Measurements from ENCODE around the gene KCTD1. TPM values are rescaled to one million over a fixed set of nuclear protein-coding genes. Genes with fewer than 3 reads are reported as not detected.

KCTD1 gene
- total and polyA plus RNA-seq, 8 donors: 12.1 to 21.7 (median 16.8) TPM

DNA sequence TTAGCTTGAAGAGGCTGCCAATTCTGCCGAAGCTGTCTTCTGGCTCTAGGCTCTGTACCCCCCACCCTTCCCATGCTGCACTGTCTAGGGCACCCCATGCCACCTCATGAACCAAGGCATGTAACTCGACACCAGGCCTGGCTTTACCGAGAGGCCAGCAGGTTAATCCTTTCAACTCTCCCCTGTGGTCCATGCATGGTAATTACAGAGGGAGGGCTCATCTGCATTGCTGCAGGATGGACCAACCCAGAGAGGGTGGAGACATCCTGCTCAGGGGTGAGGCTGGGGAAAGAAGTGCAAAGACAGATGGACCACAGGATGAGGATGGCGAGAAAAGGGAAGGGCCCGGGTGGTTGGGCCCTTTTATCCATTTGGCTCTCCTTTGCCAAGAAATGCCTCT lies 65.8 kb downstream of the KCTD1 start:
- Histone ChIP-seq H3K27ac (no peak overlapping the region), H3K27me3 (no peaks in the 10 kb centered on the region), H3K4me3 (no peak overlapping the region), H3K36me3 (no peaks in the 10 kb centered on the region), H3K9me3 (no peaks in the 10 kb centered on the region), H3K4me1 (no peaks in the 10 kb centered on the region)
- intact Hi-C loops (cut with DNase I): no loop called here
- no peak for DNase-seq
- TF ChIP-seq, protein P1, sequence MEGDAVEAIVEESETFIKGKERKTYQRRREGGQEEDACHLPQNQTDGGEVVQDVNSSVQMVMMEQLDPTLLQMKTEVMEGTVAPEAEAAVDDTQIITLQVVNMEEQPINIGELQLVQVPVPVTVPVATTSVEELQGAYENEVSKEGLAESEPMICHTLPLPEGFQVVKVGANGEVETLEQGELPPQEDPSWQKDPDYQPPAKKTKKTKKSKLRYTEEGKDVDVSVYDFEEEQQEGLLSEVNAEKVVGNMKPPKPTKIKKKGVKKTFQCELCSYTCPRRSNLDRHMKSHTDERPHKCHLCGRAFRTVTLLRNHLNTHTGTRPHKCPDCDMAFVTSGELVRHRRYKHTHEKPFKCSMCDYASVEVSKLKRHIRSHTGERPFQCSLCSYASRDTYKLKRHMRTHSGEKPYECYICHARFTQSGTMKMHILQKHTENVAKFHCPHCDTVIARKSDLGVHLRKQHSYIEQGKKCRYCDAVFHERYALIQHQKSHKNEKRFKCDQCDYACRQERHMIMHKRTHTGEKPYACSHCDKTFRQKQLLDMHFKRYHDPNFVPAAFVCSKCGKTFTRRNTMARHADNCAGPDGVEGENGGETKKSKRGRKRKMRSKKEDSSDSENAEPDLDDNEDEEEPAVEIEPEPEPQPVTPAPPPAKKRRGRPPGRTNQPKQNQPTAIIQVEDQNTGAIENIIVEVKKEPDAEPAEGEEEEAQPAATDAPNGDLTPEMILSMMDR (IDR thresholded peaks at IDR 0.05): no peak
- no peak for ATAC-seq

DNA sequence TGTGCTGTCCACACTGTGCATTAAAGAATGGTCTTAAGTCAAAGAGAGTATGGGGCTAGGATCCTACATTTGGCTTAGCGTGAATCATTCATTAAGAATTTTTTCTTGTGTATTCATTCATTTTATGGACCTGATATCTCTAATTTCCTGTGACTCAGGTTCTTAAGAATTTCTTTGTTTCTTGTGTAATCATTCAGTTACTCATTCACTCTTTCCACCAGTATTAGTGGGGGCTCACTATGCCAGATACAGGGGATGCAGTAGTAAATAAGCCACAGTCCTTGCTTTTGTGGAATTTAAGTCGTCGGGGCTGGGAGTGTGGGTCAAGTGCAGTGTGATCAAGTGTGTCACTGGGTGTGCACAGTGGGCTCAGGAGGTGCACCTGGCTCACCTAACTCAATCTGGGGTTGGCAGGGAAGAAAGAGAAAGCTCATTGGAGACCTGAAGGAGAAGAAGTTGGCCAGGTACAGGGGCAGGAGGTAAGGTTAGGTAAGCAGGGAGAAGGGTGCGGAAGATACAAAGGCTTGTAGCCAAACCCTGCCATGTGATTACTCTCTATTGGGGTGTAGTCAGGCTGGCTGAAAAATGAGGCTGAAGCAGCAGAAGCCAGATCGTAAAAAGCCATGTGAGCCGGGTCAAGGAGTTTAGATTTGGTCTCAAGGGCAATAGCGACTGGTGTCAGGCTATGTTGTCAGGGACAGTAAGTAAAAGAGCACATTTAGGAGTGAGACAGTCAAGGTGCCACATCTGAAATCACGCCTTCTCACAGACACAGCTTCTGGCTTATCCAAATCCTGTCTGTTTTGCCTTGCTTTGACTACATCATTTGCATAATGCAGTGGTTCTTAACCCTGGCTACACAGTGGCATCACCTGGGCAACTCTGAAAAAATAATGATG lies 67.2 kb downstream of the KCTD1 start:
- DNase-seq: no peak
- no peak overlapping the region for H3K4me3 ChIP-seq
- ATAC-seq: peak; percentile 60
- H3K36me3 ChIP-seq: no peaks in the 10 kb centered on the region
- H3K9me3 ChIP-seq: no peaks in the 10 kb centered on the region
- TF ChIP-seq, protein P1 (IDR thresholded peaks at IDR 0.05): no peak
- H3K4me1 ChIP-seq: no peaks in the 10 kb centered on the region
- H3K27me3 ChIP-seq: no peaks in the 10 kb centered on the region
- H3K27ac ChIP-seq: no peak overlapping the region
- intact Hi-C loops (cut with DNase I): no loop called here

DNA sequence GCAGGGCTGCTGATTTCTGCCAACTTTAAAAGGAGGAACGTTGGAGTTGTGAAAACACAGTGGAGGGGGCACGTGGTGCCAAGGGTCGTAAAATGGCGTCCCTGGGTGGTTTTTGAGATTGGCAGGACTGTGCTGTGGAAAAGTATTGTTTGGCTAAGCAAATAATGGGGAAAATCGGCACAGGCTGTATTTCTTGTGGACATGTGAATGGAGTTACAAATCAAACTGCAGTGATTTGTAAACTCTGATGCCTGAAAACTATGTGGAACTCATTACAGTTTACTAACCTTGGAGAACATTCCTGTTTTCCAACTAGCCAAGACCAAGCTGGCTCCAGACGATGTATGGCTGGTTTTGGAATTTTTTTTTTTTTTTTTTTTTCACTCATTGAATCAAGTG lies 68.7 kb downstream of the KCTD1 start:
- intact Hi-C loops (cut with DNase I): no loop called here
- DNase-seq (no peak), ATAC-seq (no peak)
- Histone ChIP-seq H3K9me3 (no peaks in the 10 kb centered on the region), H3K27ac (no peak overlapping the region), H3K4me1 (no peaks in the 10 kb centered on the region), H3K27me3 (no peaks in the 10 kb centered on the region), H3K4me3 (no peak overlapping the region), H3K36me3 (no peaks in the 10 kb centered on the region)
- TF ChIP-seq, protein P1 (IDR thresholded peaks at IDR 0.05): no peak

DNA sequence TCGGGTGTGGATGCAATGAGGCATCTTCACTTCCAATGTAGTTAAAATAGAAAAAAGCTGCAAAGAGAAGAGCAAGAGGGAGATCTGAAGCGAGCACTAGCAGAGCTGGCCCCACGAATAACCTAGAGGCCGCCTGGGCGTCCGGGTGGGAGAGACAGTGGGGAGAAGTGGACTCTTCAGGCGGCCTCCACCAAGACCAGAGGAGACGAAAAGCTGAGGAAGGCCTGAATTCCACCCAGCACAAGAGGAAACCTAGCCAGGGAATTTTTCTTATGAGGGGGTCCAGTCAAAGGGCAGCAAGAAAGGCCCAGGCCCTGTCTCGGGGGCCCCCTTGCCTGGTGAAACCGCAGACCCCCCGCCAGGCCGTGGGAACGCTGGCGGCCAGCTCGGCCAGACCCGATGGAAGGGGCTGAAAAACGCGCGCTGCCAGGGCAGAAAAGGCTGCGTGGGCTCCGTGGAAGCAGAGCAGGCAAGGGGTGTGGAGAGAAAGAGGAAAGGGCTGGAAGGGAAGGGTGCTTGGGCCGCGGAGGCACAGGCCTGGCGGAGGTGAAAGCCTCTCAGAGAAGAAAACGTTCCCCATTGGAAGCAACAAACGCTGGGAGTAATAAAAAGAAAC lies 69.2 kb downstream of the KCTD1 start:
- TF ChIP-seq, protein P1 (IDR thresholded peaks at IDR 0.05): no peak
- H3K4me3 ChIP-seq: no peak overlapping the region
- no peak for ATAC-seq
- no peaks in the 10 kb centered on the region for H3K36me3 ChIP-seq
- no peaks in the 10 kb centered on the region for H3K9me3 ChIP-seq
- DNase-seq: no peak
- intact Hi-C loops (cut with DNase I): no loop called here
- H3K4me1 ChIP-seq: no peaks in the 10 kb centered on the region
- H3K27ac ChIP-seq: no peak overlapping the region
- no peaks in the 10 kb centered on the region for H3K27me3 ChIP-seq

DNA sequence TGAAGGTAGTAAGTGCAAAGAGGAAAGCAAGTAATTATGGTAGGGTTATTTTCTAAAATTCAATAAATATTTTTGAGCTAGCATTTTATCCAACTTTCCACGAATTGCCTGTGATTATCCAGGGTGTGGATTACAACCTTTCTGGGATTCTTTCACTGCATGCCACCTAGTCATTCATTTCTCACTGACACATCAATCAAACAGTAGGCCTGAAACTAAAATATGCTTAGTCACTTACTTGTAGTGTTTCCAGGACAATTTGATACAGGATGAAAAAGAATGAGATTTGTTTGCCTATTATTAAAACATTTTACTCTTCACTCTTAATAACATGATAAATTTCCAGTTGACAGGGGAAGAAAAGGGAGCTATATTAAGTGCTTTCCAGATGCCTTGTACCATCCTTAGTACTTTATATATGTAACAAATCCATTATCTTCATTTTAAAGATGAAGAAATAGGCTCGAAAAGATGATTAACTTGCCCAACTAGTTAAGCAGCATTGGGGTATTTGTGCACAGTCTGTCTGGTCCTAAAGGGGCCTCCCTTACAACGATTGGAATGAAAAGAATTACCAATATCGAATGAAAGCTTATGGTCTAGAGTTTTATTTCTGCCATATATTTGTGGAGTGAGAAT lies 70.4 kb downstream of the KCTD1 start:
- no peaks in the 10 kb centered on the region for H3K36me3 ChIP-seq
- TF ChIP-seq, protein P1 (IDR thresholded peaks at IDR 0.05): no peak
- H3K27me3 ChIP-seq: no peaks in the 10 kb centered on the region
- no peaks in the 10 kb centered on the region for H3K9me3 ChIP-seq
- no peak overlapping the region for H3K4me3 ChIP-seq
- intact Hi-C loops (cut with DNase I): no loop called here
- H3K27ac ChIP-seq: no peak overlapping the region
- ATAC-seq (no peak), DNase-seq (no peak)
- H3K4me1 ChIP-seq: no peaks in the 10 kb centered on the region

Measured in left lung (tissue), 10 donors.